KMS-11 (cell line): ENCODE measurements around the gene SPSB3.

Experiments
- H2AFZ ChIP-seq: fragments of 200-600 bp; sonication (generic); 2 replicates; pipeline ENCODE4 v1.6.1; 2016; ENCODE audit warnings: antibody characterized with exemption, mixed run types, low read depth
- H3K27ac ChIP-seq: fragments of 200-600 bp; sonication (generic); 2 replicates; pipeline ENCODE4 v1.6.1; 2016; ENCODE audit warnings: mild to moderate bottlenecking, mixed run types
- H3K27me3 ChIP-seq: fragments of 200-600 bp; sonication (generic); 2 replicates; pipeline ENCODE4 v1.6.1; 2017; ENCODE audit warnings: mild to moderate bottlenecking, low read depth, mixed run types, moderate library complexity; ENCODE audit not compliant: insufficient read depth
- H3K36me3 ChIP-seq: fragments of 200-600 bp; sonication (generic); 2 replicates; pipeline ENCODE4 v1.6.1; 2017; ENCODE audit warnings: mild to moderate bottlenecking, mixed run types; ENCODE audit not compliant: insufficient read depth
- H3K4me1 ChIP-seq: fragments of 200-600 bp; sonication (generic); 2 replicates; pipeline ENCODE4 v1.6.1; 2016; ENCODE audit warnings: mild to moderate bottlenecking, low read depth, mixed run types; ENCODE audit not compliant: poor library complexity, severe bottlenecking
- H3K4me2 ChIP-seq: fragments of 200-600 bp; sonication (generic); 2 replicates; pipeline ENCODE4 v1.7.0; 2016; ENCODE audit warnings: mild to moderate bottlenecking, mixed run types
- H3K4me3 ChIP-seq: fragments of 200-600 bp; sonication (generic); IDR thresholded peaks from 2 replicates; pipeline ENCODE4 v1.6.1; 2017; ENCODE audit warnings: low read depth, low read length, mixed read lengths; ENCODE audit not compliant: insufficient read depth
- H3K79me2 ChIP-seq: fragments of 200-600 bp; sonication (generic); 2 replicates; pipeline ENCODE4 v1.6.1; 2016; ENCODE audit warnings: low read depth, mixed run types; ENCODE audit not compliant: insufficient read depth
- H3K9ac ChIP-seq: fragments of 200-600 bp; sonication (generic); 2 replicates; pipeline ENCODE4 v1.6.1; 2016; ENCODE audit warnings: mild to moderate bottlenecking, mixed run types
- H4K20me1 ChIP-seq: fragments of 200-600 bp; sonication (generic); 2 replicates; pipeline ENCODE4 v1.6.1; 2016; ENCODE audit warnings: mild to moderate bottlenecking, mixed run types; ENCODE audit not compliant: insufficient read depth
- CTCF ChIP-seq: fragments of 200-600 bp; sonication (generic); conservative IDR thresholded peaks from 2 replicates; pipeline ENCODE4 v1.6.1; 2017; ENCODE audit warnings: low read depth, mild to moderate bottlenecking, antibody characterized with exemption, low read length, moderate library complexity, mixed read lengths

Gene SPSB3

GRCh38 chr16:1769402-1770300 lies 12.7 kb downstream of the SPSB3 start:
- Histone ChIP-seq H3K4me1 (peaks cover 13% of the 10 kb centered on the region), H3K4me2 (0 out of 2 replicates have a peak overlapping the region, but pooled peaks have one; percentile 91), H2AFZ (no peak overlapping the region), H3K4me3 (no peak overlapping the region), H3K9ac (no peak overlapping the region), H4K20me1 (no peaks in the 10 kb centered on the region), H3K36me3 (no peaks in the 10 kb centered on the region), H3K27me3 (no peaks in the 10 kb centered on the region), H3K79me2 (peaks cover 33% of the 10 kb centered on the region), H3K27ac (no peak overlapping the region)
- no peak for TF ChIP-seq CTCF

- Histone ChIP-seq H3K9ac (no peak overlapping the region), H3K4me2 (no peak overlapping the region), H3K36me3 (no peaks in the 10 kb centered on the region), H4K20me1 (no peaks in the 10 kb centered on the region), H2AFZ (no peak overlapping the region), H3K79me2 (peaks cover 25% of the 10 kb centered on the region), H3K27ac (no peak overlapping the region), H3K27me3 (no peaks in the 10 kb centered on the region), H3K4me3 (no peak overlapping the region), H3K4me1 (peaks cover 5% of the 10 kb centered on the region)
- TF ChIP-seq CTCF: no peak
Measured at GRCh38 chr16:1768767-1769401, 13.5 kb downstream of the SPSB3 start.

- Histone ChIP-seq H3K79me2 (peaks cover 22% of the 10 kb centered on the region), H3K4me3 (no peak overlapping the region), H3K27me3 (no peaks in the 10 kb centered on the region), H3K4me2 (no peak overlapping the region), H3K9ac (no peak overlapping the region), H3K36me3 (no peaks in the 10 kb centered on the region), H3K4me1 (peaks cover 5% of the 10 kb centered on the region), H3K27ac (no peak overlapping the region), H4K20me1 (no peaks in the 10 kb centered on the region), H2AFZ (no peak overlapping the region)
- TF ChIP-seq CTCF: no peak
Measured at GRCh38 chr16:1768061-1768766, 14.2 kb downstream of the SPSB3 start.

- H4K20me1 ChIP-seq: no peaks in the 10 kb centered on the region
- no peaks in the 10 kb centered on the region for H3K36me3 ChIP-seq
- H3K27me3 ChIP-seq: no peaks in the 10 kb centered on the region
- H3K9ac ChIP-seq: no peak overlapping the region
- H3K4me1 ChIP-seq: peaks cover 5% of the 10 kb centered on the region
- no peak overlapping the region for H3K4me2 ChIP-seq
- peaks cover 17% of the 10 kb centered on the region for H3K79me2 ChIP-seq
- TF ChIP-seq CTCF: no peak
- H3K4me3 ChIP-seq: no peak overlapping the region
- H2AFZ ChIP-seq: no peak overlapping the region
- no peak overlapping the region for H3K27ac ChIP-seq
Measured at GRCh38 chr16:1767116-1767994, 15.0 kb downstream of the SPSB3 start.
